Chondrocyte (in vitro differentiated cells): Measurements from ENCODE around the gene ANAPC15. TPM values are rescaled to one million over a fixed set of nuclear protein-coding genes. Genes with fewer than 3 reads are reported as not detected.
"Not testable (repeated sequence)": the region's sequence is repeated elsewhere in the genome, so short reads cannot be mapped to it uniquely, and the experiment has no call there.

Experiments
- DNase-seq: peaks from one replicate; pipeline ENCODE4 v3.0.0; 2021; ENCODE audit warnings: mixed read lengths, low spot score
- H3K27ac Mint-ChIP-seq: one replicate; pipeline ENCODE4 v1.8.0; 2021; ENCODE audit warnings: mild to moderate bottlenecking, moderate library complexity, mixed read lengths; ENCODE audit not compliant: unreplicated experiment
- H3K27me3 Mint-ChIP-seq: 2 replicates; pipeline ENCODE4 v1.8.0; 2021; ENCODE audit warnings: low read depth, mixed read lengths
- H3K36me3 Mint-ChIP-seq: 2 replicates; pipeline ENCODE4 v1.8.0; 2021; ENCODE audit warnings: low read depth, mixed read lengths
- H3K4me1 Mint-ChIP-seq: 2 replicates; pipeline ENCODE4 v1.8.0; 2021; ENCODE audit warnings: low read depth, mild to moderate bottlenecking, mixed read lengths
- H3K4me3 Mint-ChIP-seq: one replicate; pipeline ENCODE4 v1.8.0; 2021; ENCODE audit warnings: mild to moderate bottlenecking, moderate library complexity, mixed read lengths; ENCODE audit not compliant: unreplicated experiment
- H3K9me3 Mint-ChIP-seq: 2 replicates; pipeline ENCODE4 v1.8.0; 2021; ENCODE audit warnings: low read depth, mixed read lengths
- total RNA-seq: library from RNA; stranded (reverse); gene quantifications from 3 replicates; pipeline ENCODE4 v1.2.1, GENCODE V29; 2021
- TF ChIP-seq, protein P1 (sequence below): fragments of 200-600 bp; sonication (generic); IDR thresholded peaks from 2 replicates; pipeline ENCODE4 v1.5.0; 2021; ENCODE audit warnings: antibody characterized with exemption, mild to moderate bottlenecking, moderate library complexity

Gene ANAPC15
- total RNA-seq, 1 donor from 2014 or later, result 37.6 TPM

DNA sequence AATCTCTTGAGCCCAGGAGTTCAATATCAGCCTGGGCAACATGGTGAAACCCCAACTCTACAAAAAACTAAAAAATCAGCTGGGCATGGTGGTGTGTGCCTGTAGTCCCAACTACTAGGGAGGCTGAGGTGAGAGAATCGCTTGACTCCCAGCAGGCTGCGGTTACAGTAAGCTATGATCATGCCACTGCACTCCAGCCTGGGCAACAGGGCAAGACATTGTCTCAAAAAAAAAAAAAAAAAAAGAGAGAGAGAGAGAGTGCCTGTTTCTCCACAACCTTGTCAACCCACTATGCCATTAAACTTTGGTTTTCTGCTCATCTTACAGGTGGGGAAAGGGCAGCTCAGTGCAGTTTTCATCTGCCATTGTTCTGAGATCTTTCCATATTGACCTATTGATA, 28.2 kb upstream of the ANAPC15 start:
- TF ChIP-seq, protein P1, sequence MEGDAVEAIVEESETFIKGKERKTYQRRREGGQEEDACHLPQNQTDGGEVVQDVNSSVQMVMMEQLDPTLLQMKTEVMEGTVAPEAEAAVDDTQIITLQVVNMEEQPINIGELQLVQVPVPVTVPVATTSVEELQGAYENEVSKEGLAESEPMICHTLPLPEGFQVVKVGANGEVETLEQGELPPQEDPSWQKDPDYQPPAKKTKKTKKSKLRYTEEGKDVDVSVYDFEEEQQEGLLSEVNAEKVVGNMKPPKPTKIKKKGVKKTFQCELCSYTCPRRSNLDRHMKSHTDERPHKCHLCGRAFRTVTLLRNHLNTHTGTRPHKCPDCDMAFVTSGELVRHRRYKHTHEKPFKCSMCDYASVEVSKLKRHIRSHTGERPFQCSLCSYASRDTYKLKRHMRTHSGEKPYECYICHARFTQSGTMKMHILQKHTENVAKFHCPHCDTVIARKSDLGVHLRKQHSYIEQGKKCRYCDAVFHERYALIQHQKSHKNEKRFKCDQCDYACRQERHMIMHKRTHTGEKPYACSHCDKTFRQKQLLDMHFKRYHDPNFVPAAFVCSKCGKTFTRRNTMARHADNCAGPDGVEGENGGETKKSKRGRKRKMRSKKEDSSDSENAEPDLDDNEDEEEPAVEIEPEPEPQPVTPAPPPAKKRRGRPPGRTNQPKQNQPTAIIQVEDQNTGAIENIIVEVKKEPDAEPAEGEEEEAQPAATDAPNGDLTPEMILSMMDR, result no peak
- DNase-seq, result no peak
- H3K4me1 Mint-ChIP-seq, result peaks cover 7% of the 10 kb centered on the region
- H3K4me3 Mint-ChIP-seq, result no peak overlapping the region
- H3K27ac Mint-ChIP-seq, result no peak overlapping the region
- H3K9me3 Mint-ChIP-seq, result no peaks in the 10 kb centered on the region
- no peaks in the 10 kb centered on the region for H3K36me3 Mint-ChIP-seq
- H3K27me3 Mint-ChIP-seq, result peaks cover 15% of the 10 kb centered on the region

DNA sequence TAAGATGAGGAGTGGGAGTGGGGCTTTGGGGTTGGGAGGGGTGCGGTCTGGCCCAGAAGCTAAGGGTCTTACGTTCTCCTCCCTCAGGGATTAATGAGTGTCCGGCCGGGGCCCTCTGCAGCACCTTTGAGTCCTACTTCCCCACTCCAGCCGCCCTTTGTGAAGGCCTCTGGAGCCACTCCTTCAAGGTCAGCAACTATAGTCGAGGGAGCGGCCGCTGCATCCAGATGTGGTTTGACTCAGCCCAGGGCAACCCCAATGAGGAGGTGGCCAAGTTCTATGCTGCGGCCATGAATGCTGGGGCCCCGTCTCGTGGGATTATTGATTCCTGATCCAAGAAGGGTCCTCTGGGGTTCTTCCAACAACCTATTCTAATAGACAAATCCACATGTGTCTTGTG, 27.0 kb upstream of the ANAPC15 start:
- H3K4me1 Mint-ChIP-seq, result peaks cover 7% of the 10 kb centered on the region
- H3K27me3 Mint-ChIP-seq, result peaks cover 15% of the 10 kb centered on the region
- no peaks in the 10 kb centered on the region for H3K9me3 Mint-ChIP-seq
- no peak overlapping the region for H3K27ac Mint-ChIP-seq
- H3K4me3 Mint-ChIP-seq, result no peak overlapping the region
- TF ChIP-seq, protein P1, result no peak
- no peak for DNase-seq
- no peaks in the 10 kb centered on the region for H3K36me3 Mint-ChIP-seq

DNA sequence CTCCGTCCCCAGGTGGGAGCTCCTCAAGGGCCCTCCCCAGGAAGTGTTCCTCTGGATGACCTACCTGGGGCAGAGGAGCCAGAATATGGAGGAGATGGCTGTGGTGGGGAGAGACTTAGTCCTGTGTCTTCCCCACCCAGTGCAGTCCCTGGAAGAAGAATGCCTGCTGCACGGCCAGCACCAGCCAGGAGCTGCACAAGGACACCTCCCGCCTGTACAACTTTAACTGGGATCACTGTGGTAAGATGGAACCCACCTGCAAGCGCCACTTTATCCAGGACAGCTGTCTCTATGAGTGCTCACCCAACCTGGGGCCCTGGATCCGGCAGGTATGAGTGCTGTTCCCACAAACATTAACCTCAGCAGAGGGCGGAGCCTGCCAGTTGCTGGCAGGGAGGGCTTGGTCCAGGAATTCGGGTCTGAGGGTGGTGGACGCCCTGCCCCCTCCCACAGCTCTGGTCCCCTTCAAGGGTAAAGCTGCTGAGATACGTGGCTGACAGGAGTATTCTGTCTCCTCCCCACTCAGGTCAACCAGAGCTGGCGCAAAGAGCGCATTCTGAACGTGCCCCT, 26.4 kb upstream of the ANAPC15 start:
- Mint-ChIP-seq H3K9me3 (no peaks in the 10 kb centered on the region), H3K4me1 (peaks cover 7% of the 10 kb centered on the region), H3K27ac (no peak overlapping the region), H3K4me3 (no peak overlapping the region), H3K36me3 (no peaks in the 10 kb centered on the region), H3K27me3 (peaks cover 13% of the 10 kb centered on the region)
- no peak for DNase-seq
- TF ChIP-seq, protein P1, result no peak

DNA sequence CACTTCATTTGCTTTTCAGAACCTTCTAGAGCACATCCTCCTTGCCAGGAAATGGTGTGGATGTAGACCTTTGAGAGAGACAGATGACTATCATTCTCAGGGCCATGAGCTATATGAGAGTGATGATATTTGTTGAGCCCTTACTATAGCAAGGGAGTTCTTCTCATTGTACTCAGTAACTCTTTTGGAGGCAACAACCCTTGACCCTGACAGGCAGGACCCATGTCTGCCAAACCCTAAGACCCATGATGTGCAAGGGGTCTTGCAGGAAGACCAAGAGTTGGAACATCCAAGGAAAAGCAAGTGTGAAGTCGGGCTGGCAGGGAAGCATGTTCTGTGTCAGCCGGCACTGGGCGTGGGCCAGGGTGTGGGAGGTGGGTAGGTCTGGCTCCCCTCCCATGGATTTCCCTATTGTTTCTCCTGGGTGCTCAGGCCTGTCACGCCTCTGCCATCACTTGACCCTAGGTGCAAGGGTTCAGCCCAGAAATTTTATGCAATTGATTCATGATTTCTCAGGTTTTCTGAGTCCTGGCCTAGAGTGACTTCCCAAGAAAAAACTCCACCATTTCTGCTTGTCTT, 24.3 kb upstream of the ANAPC15 start:
- no peak overlapping the region for H3K4me3 Mint-ChIP-seq
- TF ChIP-seq, protein P1, result no peak
- DNase-seq, result no peak
- no peaks in the 10 kb centered on the region for H3K9me3 Mint-ChIP-seq
- peaks cover 7% of the 10 kb centered on the region for H3K4me1 Mint-ChIP-seq
- no peak overlapping the region for H3K27ac Mint-ChIP-seq
- no peaks in the 10 kb centered on the region for H3K36me3 Mint-ChIP-seq
- H3K27me3 Mint-ChIP-seq, result peaks cover 22% of the 10 kb centered on the region

DNA sequence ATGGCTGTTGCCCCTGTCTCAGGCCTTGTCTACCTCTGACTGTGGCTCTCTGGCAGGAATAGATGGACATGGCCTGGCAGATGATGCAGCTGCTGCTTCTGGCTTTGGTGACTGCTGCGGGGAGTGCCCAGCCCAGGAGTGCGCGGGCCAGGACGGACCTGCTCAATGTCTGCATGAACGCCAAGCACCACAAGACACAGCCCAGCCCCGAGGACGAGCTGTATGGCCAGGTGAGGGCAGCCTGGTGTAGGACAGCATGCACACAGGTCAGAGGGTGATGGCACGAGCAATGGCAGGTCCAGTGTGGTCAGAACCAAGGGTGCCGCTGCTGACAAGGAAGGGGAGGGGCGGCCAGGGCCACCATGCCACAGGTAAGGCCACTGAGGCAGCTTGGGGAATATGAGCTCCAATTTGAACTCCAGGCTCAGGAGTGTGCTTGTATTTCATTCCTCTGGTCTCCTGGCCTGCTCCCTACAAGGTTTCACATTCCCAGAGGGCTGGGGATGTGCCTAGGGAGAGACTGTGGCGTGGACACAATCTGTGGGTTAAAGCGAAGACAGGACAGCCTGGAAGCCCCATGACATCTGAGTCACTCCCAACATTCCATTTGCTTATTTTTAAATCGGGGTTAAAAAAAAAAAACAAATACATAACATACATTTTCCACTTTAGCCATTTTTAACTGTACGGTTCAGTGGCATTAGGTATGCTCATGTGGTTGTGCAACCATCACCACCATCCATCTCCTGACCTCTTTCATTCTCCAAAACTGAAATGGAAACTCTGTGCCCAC, 23.6 kb upstream of the ANAPC15 start:
- Mint-ChIP-seq H3K27me3 (peaks cover 19% of the 10 kb centered on the region), H3K9me3 (no peaks in the 10 kb centered on the region), H3K27ac (no peak overlapping the region), H3K4me1 (peaks cover 6% of the 10 kb centered on the region), H3K4me3 (no peak overlapping the region), H3K36me3 (no peaks in the 10 kb centered on the region)
- DNase-seq, result no peak
- TF ChIP-seq, protein P1, result no peak

DNA sequence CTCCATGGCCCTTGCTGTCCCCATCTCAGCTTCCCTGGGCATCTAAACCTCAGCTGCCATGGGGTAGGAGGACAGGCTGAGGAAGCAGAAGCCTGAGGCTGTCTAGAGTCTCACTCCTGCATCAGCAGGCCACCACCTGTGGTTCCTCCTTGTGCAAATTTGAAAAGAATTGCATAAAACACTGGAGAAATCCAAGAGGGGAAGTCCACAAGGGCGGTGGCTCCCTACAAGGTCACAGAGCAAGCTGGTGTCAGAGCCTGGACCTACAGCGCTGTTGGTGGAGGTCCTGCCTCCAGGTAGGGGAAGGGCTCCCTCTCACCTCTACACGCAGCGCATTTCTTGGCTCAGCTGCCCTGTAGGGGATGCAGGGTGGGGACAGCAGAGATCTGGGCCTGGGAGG, 23.0 kb upstream of the ANAPC15 start, which contains the start of gene FOLR3:
Gene FOLR3, plus strand, starts transcription at position 253 of the 400 bp plus-strand sequence. CDS start 228 bp downstream, outside the sequence.
- H3K27ac Mint-ChIP-seq, H3K4me3 Mint-ChIP-seq, H3K36me3 Mint-ChIP-seq, DNase-seq, H3K9me3 Mint-ChIP-seq, H3K4me1 Mint-ChIP-seq: not testable (repeated sequence)
- peaks cover 17% of the 10 kb centered on the region for H3K27me3 Mint-ChIP-seq
